ENCODE results near the gene KLHDC8B. TPM values are rescaled to one million over a fixed set of nuclear protein-coding genes. Genes with fewer than 3 reads are reported as not detected.
"Not testable (repeated sequence)": the region's sequence is repeated elsewhere in the genome, so short reads cannot be mapped to it uniquely, and the experiment has no call there.

KLHDC8B gene
- total and polyA plus RNA-seq, 2 donors: 9.4 to 24.4 TPM

DNA sequence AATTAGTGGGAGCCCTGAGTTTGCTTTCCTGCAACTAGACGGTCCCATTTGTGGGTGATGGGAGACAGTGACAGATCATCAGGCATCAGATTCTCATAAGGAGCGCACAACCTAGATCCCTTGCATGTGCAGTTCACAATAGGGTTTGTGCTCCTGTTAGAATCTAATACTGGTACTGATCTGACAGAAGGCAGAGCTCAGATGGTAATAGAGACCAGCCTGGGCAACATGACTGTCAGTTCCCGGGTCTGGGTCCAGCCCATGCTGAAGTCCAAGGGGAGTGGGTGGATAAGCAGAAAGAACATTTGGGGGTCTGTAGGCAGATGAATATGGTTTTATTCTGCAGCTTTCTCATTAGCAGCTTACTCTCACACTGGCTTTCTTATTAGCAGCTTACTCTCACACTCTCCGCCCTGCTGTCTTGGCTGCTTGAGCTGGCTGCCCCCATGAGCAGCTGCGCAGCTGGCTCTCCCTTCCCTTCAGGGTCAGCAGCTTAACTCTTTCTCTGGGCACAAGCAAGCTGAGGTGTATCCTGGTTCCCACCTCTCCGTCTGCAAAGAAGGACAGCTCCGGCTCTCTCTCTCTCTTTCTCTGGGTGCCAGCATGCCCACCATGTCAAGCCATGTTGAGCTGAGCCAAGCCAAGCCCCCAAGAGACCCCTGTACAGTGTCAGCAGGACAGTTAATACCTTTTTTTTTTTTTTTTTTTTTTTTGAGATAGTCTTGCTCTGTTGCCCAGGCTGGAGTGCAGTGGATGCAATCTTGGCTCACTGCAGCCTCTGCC, 46.5 kb downstream of the KLHDC8B start:
- 95% methylated on average over 7 of the region's 7 CpGs for WGBS
- Histone ChIP-seq H3K36me3 (ENCODE audit: control insufficient read depth in 2 of 2, insufficient read depth in 2 of 2, low read length in 1 of 2) (no peaks in the 10 kb centered on the region), H3K27me3 (ENCODE audit: control insufficient read depth in 2 of 2, insufficient read depth in 1 of 2, low read length in 1 of 2) (no peaks in the 10 kb centered on the region), H3K27ac (ENCODE audit: low read depth in 1 of 2, low read length in 1 of 2) (no peak overlapping the region), H3K4me3 (ENCODE audit: low read length in 2 of 2) (no peak overlapping the region), H3K9me3 (ENCODE audit: control insufficient read depth in 2 of 2, insufficient read depth in 1 of 2, low read length in 1 of 2) (peaks cover 1 to 20% of the 10 kb centered on the region in 2 donors), H3K4me1 (ENCODE audit: control insufficient read depth in 2 of 2, insufficient read depth in 2 of 2, low read length in 2 of 2) (no peaks in the 10 kb centered on the region)
- no peak for DNase-seq (ENCODE audit: low read depth in 6 of 9, low spot score in 9 of 9)

GRCh38 chr3:49218471-49218989, 47.1 kb downstream of the KLHDC8B start:
- peak in 1 of 9 donors; percentile 14 for DNase-seq (ENCODE audit: low read depth in 6 of 9, low spot score in 9 of 9)
- not testable (repeated sequence) for H3K36me3 ChIP-seq (ENCODE audit: control insufficient read depth in 2 of 2, insufficient read depth in 2 of 2, low read length in 1 of 2); H3K4me3 ChIP-seq (ENCODE audit: low read length in 2 of 2); H3K27me3 ChIP-seq (ENCODE audit: control insufficient read depth in 2 of 2, insufficient read depth in 1 of 2, low read length in 1 of 2); H3K4me1 ChIP-seq (ENCODE audit: control insufficient read depth in 2 of 2, insufficient read depth in 2 of 2, low read length in 2 of 2); H3K27ac ChIP-seq (ENCODE audit: low read depth in 1 of 2, low read length in 1 of 2)
- 57% methylated on average over 6 of the region's 6 CpGs for WGBS
- H3K9me3 ChIP-seq (ENCODE audit: control insufficient read depth in 2 of 2, insufficient read depth in 1 of 2, low read length in 1 of 2): peaks cover 1 to 17% of the 10 kb centered on the region in 2 donors

GRCh38 chr3:49219132-49219531, 47.7 kb downstream of the KLHDC8B start:
- H3K27ac ChIP-seq (ENCODE audit: low read depth in 1 of 2, low read length in 1 of 2): no peak overlapping the region
- 97% methylated on average over 6 of the region's 6 CpGs for WGBS

GRCh38 chr3:49220985-49221563, 49.7 kb downstream of the KLHDC8B start:
- H3K4me1 ChIP-seq (ENCODE audit: control insufficient read depth in 2 of 2, insufficient read depth in 2 of 2, low read length in 2 of 2): not testable (repeated sequence)
- WGBS: 96% methylated on average over 6 of the region's 6 CpGs

More at GRCh38 chr3:49219132-49219531, 47.7 kb downstream of the KLHDC8B start:
- Histone ChIP-seq H3K4me1 (ENCODE audit: control insufficient read depth in 2 of 2, insufficient read depth in 2 of 2, low read length in 2 of 2) (no peaks in the 10 kb centered on the region), H3K4me3 (ENCODE audit: low read length in 2 of 2) (no peak overlapping the region), H3K36me3 (ENCODE audit: control insufficient read depth in 2 of 2, insufficient read depth in 2 of 2, low read length in 1 of 2) (no peaks in the 10 kb centered on the region), H3K9me3 (ENCODE audit: control insufficient read depth in 2 of 2, insufficient read depth in 1 of 2, low read length in 1 of 2) (peaks cover 1 to 15% of the 10 kb centered on the region in 2 donors), H3K27me3 (ENCODE audit: control insufficient read depth in 2 of 2, insufficient read depth in 1 of 2, low read length in 1 of 2) (no peaks in the 10 kb centered on the region)
- no peak for DNase-seq (ENCODE audit: low read depth in 6 of 9, low spot score in 9 of 9)

GRCh38 chr3:49222002-49222401, 50.6 kb downstream of the KLHDC8B start:
- no peak overlapping the region for H3K27ac ChIP-seq (ENCODE audit: low read depth in 1 of 2, low read length in 1 of 2)
- WGBS: 94% methylated on average over 3 of the region's 3 CpGs
- H3K9me3 ChIP-seq (ENCODE audit: control insufficient read depth in 2 of 2, insufficient read depth in 1 of 2, low read length in 1 of 2): peaks cover 1 to 11% of the 10 kb centered on the region in 2 donors
- no peaks in the 10 kb centered on the region for H3K27me3 ChIP-seq (ENCODE audit: control insufficient read depth in 2 of 2, insufficient read depth in 1 of 2, low read length in 1 of 2)
- no peaks in the 10 kb centered on the region for H3K36me3 ChIP-seq (ENCODE audit: control insufficient read depth in 2 of 2, insufficient read depth in 2 of 2, low read length in 1 of 2)
- H3K4me3 ChIP-seq (ENCODE audit: low read length in 2 of 2): no peak overlapping the region
- no peaks in the 10 kb centered on the region for H3K4me1 ChIP-seq (ENCODE audit: control insufficient read depth in 2 of 2, insufficient read depth in 2 of 2, low read length in 2 of 2)
- DNase-seq (ENCODE audit: low read depth in 6 of 9, low spot score in 9 of 9): no peak

More at GRCh38 chr3:49220985-49221563, 49.7 kb downstream of the KLHDC8B start:
- H3K27me3 ChIP-seq (ENCODE audit: control insufficient read depth in 2 of 2, insufficient read depth in 1 of 2, low read length in 1 of 2); H3K36me3 ChIP-seq (ENCODE audit: control insufficient read depth in 2 of 2, insufficient read depth in 2 of 2, low read length in 1 of 2); H3K4me3 ChIP-seq (ENCODE audit: low read length in 2 of 2); H3K27ac ChIP-seq (ENCODE audit: low read depth in 1 of 2, low read length in 1 of 2); DNase-seq (ENCODE audit: low read depth in 6 of 9, low spot score in 9 of 9): not testable (repeated sequence)
- H3K9me3 ChIP-seq (ENCODE audit: control insufficient read depth in 2 of 2, insufficient read depth in 1 of 2, low read length in 1 of 2): peaks cover 1 to 11% of the 10 kb centered on the region in 2 donors

Other genes with a start within 250 kb of the KLHDC8B start
- 15.9 TPM for gene P4HTM, start 181.4 kb upstream of the KLHDC8B start, total RNA-seq
- 27.1 TPM for gene P4HTM, start 181.4 kb upstream of the KLHDC8B start, polyA plus RNA-seq
- 53.9 TPM for gene WDR6, start 164.2 kb upstream of the KLHDC8B start, total RNA-seq
- 209 TPM for gene WDR6, start 164.2 kb upstream of the KLHDC8B start, polyA plus RNA-seq
- 27.5 TPM for gene DALRD3, start 153.0 kb upstream of the KLHDC8B start, total RNA-seq
- gene DALRD3, start 153.0 kb upstream of the KLHDC8B start, polyA plus RNA-seq: 35.0 TPM
- 71.7 TPM for gene NDUFAF3, start 149.5 kb upstream of the KLHDC8B start, total RNA-seq
- gene NDUFAF3, start 149.5 kb upstream of the KLHDC8B start, polyA plus RNA-seq: 65.0 TPM
- 208 TPM for gene IMPDH2, start 142.2 kb upstream of the KLHDC8B start, total RNA-seq
- gene IMPDH2, start 142.2 kb upstream of the KLHDC8B start, polyA plus RNA-seq: 85.7 TPM
- 75.8 TPM for gene QRICH1, start 77.5 kb upstream of the KLHDC8B start, total RNA-seq
- 53.3 TPM for gene QRICH1, start 77.5 kb upstream of the KLHDC8B start, polyA plus RNA-seq
- gene QARS1, start 66.8 kb upstream of the KLHDC8B start, total RNA-seq: 223 TPM
- 256 TPM for gene QARS1, start 66.8 kb upstream of the KLHDC8B start, polyA plus RNA-seq
- 31.5 TPM for gene USP19, start 50.8 kb upstream of the KLHDC8B start, total RNA-seq
- gene USP19, start 50.8 kb upstream of the KLHDC8B start, polyA plus RNA-seq: 25.2 TPM
- gene LAMB2, start 38.5 kb upstream of the KLHDC8B start, total RNA-seq: 24.9 TPM
- 102 TPM for gene LAMB2, start 38.5 kb upstream of the KLHDC8B start, polyA plus RNA-seq
- gene CCDC71, start 5.3 kb upstream of the KLHDC8B start, total RNA-seq: 19.4 TPM
- gene CCDC71, start 5.3 kb upstream of the KLHDC8B start, polyA plus RNA-seq: 15.5 TPM
- gene C3orf62, start 105.6 kb downstream of the KLHDC8B start, total RNA-seq: 2.3 TPM
- gene C3orf62, start 105.6 kb downstream of the KLHDC8B start, polyA plus RNA-seq: 15.6 TPM
- gene USP4, start 168.5 kb downstream of the KLHDC8B start, total RNA-seq: 20.0 TPM
- gene USP4, start 168.5 kb downstream of the KLHDC8B start, polyA plus RNA-seq: 57.8 TPM
- gene GPX1, start 186.8 kb downstream of the KLHDC8B start, total RNA-seq: 204 TPM
- 384 TPM for gene GPX1, start 186.8 kb downstream of the KLHDC8B start, polyA plus RNA-seq
- gene RHOA, start 240.4 kb downstream of the KLHDC8B start, total RNA-seq: 202 TPM
- gene RHOA, start 240.4 kb downstream of the KLHDC8B start, polyA plus RNA-seq: 368 TPM
- 12.7 TPM for gene TCTA, start 240.8 kb downstream of the KLHDC8B start, total RNA-seq
- 24.5 TPM for gene TCTA, start 240.8 kb downstream of the KLHDC8B start, polyA plus RNA-seq

All from thymus (tissue), 11 donors.